T-helper 22 cell (primary cell): ENCODE measurements around the gene COL24A1.

Experiments used
- DNase-seq: peaks from one replicate; pipeline ENCODE4 v3.0.0-alpha.2; 2020; ENCODE audit warnings: low read depth

COL24A1 gene

GRCh38 chr1:85683292-85684025 lies 473.1 kb downstream of the COL24A1 start:
- no peak for DNase-seq

GRCh38 chr1:85681087-85681486 lies 475.5 kb downstream of the COL24A1 start:
- no peak for DNase-seq
